KG1 (cell line): ENCODE results near the gene KCNK18.

Source experiments
- DNase-seq: peaks from one replicate; lab custom pipeline; 2025; lab: John Stamatoyannopoulos, UW

Gene KCNK18

GRCh38 chr10:117197189-117197588 is at the start of gene KCNK18:
Gene KCNK18, plus strand, starts transcription at chr10:117197489. Its CDS starts 0 bp downstream, at chr10:117197489.
- no peak for DNase-seq

GRCh38 chr10:117148284-117148683 is 49.0 kb upstream of the KCNK18 start:
- DNase-seq: no peak

GRCh38 chr10:117152668-117153067 is 44.6 kb upstream of the KCNK18 start:
- no peak for DNase-seq

GRCh38 chr10:117158297-117158696 is 39.0 kb upstream of the KCNK18 start:
- DNase-seq: no peak

GRCh38 chr10:117159390-117159789 is 37.9 kb upstream of the KCNK18 start:
- DNase-seq: no peak

- no peak for DNase-seq
Measured at GRCh38 chr10:117160567-117160966, 36.7 kb upstream of the KCNK18 start.

GRCh38 chr10:117161386-117162033 is 35.8 kb upstream of the KCNK18 start:
- DNase-seq: no peak

GRCh38 chr10:117162093-117163060 is 34.9 kb upstream of the KCNK18 start:
- DNase-seq: no peak

- no peak for DNase-seq
Measured at GRCh38 chr10:117163061-117163953, 34.0 kb upstream of the KCNK18 start.

GRCh38 chr10:117163954-117164548 is 33.2 kb upstream of the KCNK18 start:
- DNase-seq: no peak

GRCh38 chr10:117164592-117165537 is 32.4 kb upstream of the KCNK18 start:
- DNase-seq: no peak

- DNase-seq: no peak
Measured at GRCh38 chr10:117165538-117166417, 31.5 kb upstream of the KCNK18 start.

GRCh38 chr10:117166418-117167345 is 30.6 kb upstream of the KCNK18 start:
- DNase-seq: no peak

GRCh38 chr10:117167346-117167788 is 29.9 kb upstream of the KCNK18 start:
- no peak for DNase-seq

GRCh38 chr10:117167789-117168674 is 29.3 kb upstream of the KCNK18 start:
- DNase-seq: no peak

- DNase-seq: no peak
Measured at GRCh38 chr10:117168729-117169128, 28.6 kb upstream of the KCNK18 start.

GRCh38 chr10:117169480-117169879 is 27.8 kb upstream of the KCNK18 start:
- DNase-seq: no peak
